ENCODE measurements around the gene TMEM119.

DNA sequence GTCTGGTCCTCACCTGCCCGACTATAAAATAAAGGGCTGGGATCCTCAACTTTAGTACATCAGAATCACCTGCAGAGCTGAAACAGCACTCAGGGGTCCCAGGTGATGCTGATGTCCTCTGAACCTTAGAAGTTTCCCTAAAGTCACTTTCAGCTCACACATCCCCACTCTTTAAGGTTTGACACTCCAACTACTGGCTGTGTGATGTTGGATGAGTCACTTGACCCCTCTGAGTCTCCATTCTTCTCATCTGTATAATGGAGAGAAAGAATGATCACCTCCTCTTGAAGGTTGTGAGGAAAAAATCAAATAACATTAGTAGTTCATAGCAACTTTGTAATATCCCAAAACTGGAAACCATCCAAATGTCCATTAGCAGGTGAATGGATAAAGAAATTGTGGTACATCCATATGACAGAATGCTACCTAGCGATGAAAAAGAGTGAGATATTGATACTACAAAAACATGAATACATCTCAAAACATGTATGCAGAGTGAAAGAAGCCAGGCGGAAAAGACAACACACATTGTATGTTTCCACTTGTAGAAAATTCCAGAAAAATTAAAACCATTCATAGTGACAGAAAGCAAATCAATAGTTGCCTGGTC lies 13.3 kb downstream of the TMEM119 start:
- TF ChIP-seq, protein P1, sequence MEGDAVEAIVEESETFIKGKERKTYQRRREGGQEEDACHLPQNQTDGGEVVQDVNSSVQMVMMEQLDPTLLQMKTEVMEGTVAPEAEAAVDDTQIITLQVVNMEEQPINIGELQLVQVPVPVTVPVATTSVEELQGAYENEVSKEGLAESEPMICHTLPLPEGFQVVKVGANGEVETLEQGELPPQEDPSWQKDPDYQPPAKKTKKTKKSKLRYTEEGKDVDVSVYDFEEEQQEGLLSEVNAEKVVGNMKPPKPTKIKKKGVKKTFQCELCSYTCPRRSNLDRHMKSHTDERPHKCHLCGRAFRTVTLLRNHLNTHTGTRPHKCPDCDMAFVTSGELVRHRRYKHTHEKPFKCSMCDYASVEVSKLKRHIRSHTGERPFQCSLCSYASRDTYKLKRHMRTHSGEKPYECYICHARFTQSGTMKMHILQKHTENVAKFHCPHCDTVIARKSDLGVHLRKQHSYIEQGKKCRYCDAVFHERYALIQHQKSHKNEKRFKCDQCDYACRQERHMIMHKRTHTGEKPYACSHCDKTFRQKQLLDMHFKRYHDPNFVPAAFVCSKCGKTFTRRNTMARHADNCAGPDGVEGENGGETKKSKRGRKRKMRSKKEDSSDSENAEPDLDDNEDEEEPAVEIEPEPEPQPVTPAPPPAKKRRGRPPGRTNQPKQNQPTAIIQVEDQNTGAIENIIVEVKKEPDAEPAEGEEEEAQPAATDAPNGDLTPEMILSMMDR (IDR thresholded peaks at IDR 0.05) = no peak
- TF ChIP-seq POLR2A (IDR thresholded peaks at IDR 0.05) = no peak
- no peak for TF ChIP-seq POLR2AphosphoS5 (IDR thresholded peaks at IDR 0.05; ENCODE audit: insufficient read depth in 1 of 2, low read depth in 1 of 2)
